HEK293 (cell line): ENCODE measurements around the gene ANKEF1.

Experiments
- EGR2 ChIP-seq: fragments of 450-650 bp; formaldehyde crosslinking; IDR thresholded peaks from 2 replicates; pipeline ENCODE4 v1.5.1; 2016; ENCODE audit warnings: low read depth, missing biosample characterization, missing genetic modification characterization
- ELK4 ChIP-seq: IDR thresholded peaks from 2 replicates; pipeline ENCODE4 v1.6.1; 2011; ENCODE audit warnings: mild to moderate bottlenecking, low read depth, low read length, borderline replicate concordance
- HOXA7 ChIP-seq: sonication (generic); formaldehyde crosslinking; IDR thresholded peaks from 2 replicates; pipeline ENCODE4 v1.8.1; 2022; ENCODE audit warnings: missing genetic modification reagents, borderline replicate concordance
- MYNN ChIP-seq: fragments of 450-650 bp; formaldehyde crosslinking; IDR thresholded peaks from 2 replicates; pipeline ENCODE4 v1.5.1; 2016; ENCODE audit warnings: missing biosample characterization, missing genetic modification characterization, borderline replicate concordance
- WT1 ChIP-seq: fragments of 450-650 bp; formaldehyde crosslinking; IDR thresholded peaks from 2 replicates; pipeline ENCODE4 v1.5.1; 2016; ENCODE audit warnings: missing biosample characterization, missing genetic modification characterization
- ZBTB17 ChIP-seq: fragments of 450-650 bp; formaldehyde crosslinking; IDR thresholded peaks from 2 replicates; pipeline ENCODE4 v1.5.1; 2016; ENCODE audit warnings: missing biosample characterization, missing genetic modification characterization
- ZFHX2 ChIP-seq: fragments of 450-650 bp; formaldehyde crosslinking; conservative IDR thresholded peaks from 2 replicates; pipeline ENCODE4 v1.5.1; 2016; ENCODE audit warnings: missing biosample characterization, missing genetic modification characterization
- ZNF140 ChIP-seq: fragments of 450-650 bp; formaldehyde crosslinking; IDR thresholded peaks from 2 replicates; pipeline ENCODE4 v1.5.1; 2016; ENCODE audit warnings: missing biosample characterization, missing genetic modification characterization
- ZNF561 ChIP-seq: fragments of 450-650 bp; IDR thresholded peaks from 2 replicates; pipeline ENCODE4 v1.5.1; 2018; ENCODE audit warnings: missing biosample characterization, missing genetic modification characterization, borderline replicate concordance
- TF ChIP-seq, protein P1 (sequence below): fragments of 450-650 bp; formaldehyde crosslinking; IDR thresholded peaks from 2 replicates; pipeline ENCODE4 v1.5.1; 2016; ENCODE audit warnings: missing biosample characterization, missing genetic modification characterization
- TF ChIP-seq, protein P2 (sequence below): fragments of 450-650 bp; formaldehyde crosslinking; IDR thresholded peaks from 2 replicates; pipeline ENCODE4 v1.5.1; 2016; ENCODE audit warnings: missing biosample characterization, missing genetic modification characterization
- TF ChIP-seq, protein P3 (sequence below): fragments of 450-650 bp; formaldehyde crosslinking; IDR thresholded peaks from 2 replicates; pipeline ENCODE4 v1.5.1; 2016; ENCODE audit warnings: missing biosample characterization, missing genetic modification characterization

DNA sequence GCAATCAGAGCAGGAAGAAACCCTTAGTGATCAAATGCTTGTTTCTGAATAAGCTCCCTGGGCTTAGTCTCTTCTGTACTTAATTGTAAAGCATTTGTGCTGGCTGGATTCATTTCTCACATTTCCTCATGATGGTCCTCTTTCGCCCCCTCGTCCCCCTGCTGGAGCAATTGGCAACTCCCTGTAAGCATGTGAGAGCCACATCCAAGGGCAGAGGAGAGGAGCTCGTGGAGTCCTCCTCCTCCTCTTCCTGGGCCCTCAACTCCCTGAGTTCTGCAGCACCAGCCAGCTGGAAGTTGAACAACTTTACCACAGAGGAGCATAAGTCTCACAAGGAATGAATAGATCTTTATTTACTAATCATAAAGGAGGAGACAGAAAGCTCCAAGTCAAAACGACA, 12.6 kb downstream of the ANKEF1 start:
- no peak for TF ChIP-seq WT1 (tag by site-specific recombination)
- TF ChIP-seq, protein P1, sequence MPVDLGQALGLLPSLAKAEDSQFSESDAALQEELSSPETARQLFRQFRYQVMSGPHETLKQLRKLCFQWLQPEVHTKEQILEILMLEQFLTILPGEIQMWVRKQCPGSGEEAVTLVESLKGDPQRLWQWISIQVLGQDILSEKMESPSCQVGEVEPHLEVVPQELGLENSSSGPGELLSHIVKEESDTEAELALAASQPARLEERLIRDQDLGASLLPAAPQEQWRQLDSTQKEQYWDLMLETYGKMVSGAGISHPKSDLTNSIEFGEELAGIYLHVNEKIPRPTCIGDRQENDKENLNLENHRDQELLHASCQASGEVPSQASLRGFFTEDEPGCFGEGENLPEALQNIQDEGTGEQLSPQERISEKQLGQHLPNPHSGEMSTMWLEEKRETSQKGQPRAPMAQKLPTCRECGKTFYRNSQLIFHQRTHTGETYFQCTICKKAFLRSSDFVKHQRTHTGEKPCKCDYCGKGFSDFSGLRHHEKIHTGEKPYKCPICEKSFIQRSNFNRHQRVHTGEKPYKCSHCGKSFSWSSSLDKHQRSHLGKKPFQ (tag by site-specific recombination), result no peak
- no peak for TF ChIP-seq ZFHX2
- TF ChIP-seq MYNN, result no peak
- TF ChIP-seq, protein P2, sequence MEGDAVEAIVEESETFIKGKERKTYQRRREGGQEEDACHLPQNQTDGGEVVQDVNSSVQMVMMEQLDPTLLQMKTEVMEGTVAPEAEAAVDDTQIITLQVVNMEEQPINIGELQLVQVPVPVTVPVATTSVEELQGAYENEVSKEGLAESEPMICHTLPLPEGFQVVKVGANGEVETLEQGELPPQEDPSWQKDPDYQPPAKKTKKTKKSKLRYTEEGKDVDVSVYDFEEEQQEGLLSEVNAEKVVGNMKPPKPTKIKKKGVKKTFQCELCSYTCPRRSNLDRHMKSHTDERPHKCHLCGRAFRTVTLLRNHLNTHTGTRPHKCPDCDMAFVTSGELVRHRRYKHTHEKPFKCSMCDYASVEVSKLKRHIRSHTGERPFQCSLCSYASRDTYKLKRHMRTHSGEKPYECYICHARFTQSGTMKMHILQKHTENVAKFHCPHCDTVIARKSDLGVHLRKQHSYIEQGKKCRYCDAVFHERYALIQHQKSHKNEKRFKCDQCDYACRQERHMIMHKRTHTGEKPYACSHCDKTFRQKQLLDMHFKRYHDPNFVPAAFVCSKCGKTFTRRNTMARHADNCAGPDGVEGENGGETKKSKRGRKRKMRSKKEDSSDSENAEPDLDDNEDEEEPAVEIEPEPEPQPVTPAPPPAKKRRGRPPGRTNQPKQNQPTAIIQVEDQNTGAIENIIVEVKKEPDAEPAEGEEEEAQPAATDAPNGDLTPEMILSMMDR (tag by site-specific recombination), result peak; percentile 31; the same call in 1 of the 2 replicates
- no peak for TF ChIP-seq HOXA7 (CRISPR knock-in tag)
- no peak for TF ChIP-seq ZNF561
- no peak for TF ChIP-seq EGR2
- no peak for TF ChIP-seq ELK4
- TF ChIP-seq, protein P3, sequence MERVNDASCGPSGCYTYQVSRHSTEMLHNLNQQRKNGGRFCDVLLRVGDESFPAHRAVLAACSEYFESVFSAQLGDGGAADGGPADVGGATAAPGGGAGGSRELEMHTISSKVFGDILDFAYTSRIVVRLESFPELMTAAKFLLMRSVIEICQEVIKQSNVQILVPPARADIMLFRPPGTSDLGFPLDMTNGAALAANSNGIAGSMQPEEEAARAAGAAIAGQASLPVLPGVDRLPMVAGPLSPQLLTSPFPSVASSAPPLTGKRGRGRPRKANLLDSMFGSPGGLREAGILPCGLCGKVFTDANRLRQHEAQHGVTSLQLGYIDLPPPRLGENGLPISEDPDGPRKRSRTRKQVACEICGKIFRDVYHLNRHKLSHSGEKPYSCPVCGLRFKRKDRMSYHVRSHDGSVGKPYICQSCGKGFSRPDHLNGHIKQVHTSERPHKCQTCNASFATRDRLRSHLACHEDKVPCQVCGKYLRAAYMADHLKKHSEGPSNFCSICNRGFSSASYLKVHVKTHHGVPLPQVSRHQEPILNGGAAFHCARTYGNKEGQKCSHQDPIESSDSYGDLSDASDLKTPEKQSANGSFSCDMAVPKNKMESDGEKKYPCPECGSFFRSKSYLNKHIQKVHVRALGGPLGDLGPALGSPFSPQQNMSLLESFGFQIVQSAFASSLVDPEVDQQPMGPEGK (tag by site-specific recombination), result no peak
- TF ChIP-seq ZNF140, result no peak
- no peak for TF ChIP-seq ZBTB17 (tag by site-specific recombination)
